Lung microvascular endothelial cell (primary cell): ENCODE data around the gene CARD14. TPM values are rescaled to one million over a fixed set of nuclear protein-coding genes. Genes with fewer than 3 reads are reported as not detected.
"Not testable (repeated sequence)": the region's sequence is repeated elsewhere in the genome, so short reads cannot be mapped to it uniquely, and the experiment has no call there.

Experiments
- DNase-seq, 2 donors: peaks; one replicate each; pipeline versions ENCODE4 v3.0.0 to v3.0.0-alpha.2; 2010; ENCODE audit warnings: low read depth in 2 of 2
- total RNA-seq: library from RNA; depleted of rRNA; stranded (reverse); fragments of >200 nt; gene quantifications from 2 replicates; pipeline ENCODE4 v1.2.1, GENCODE V29; 2014

The CARD14 gene
- total RNA-seq, 1 donor from 2014 or later: 0.40 TPM

DNA sequence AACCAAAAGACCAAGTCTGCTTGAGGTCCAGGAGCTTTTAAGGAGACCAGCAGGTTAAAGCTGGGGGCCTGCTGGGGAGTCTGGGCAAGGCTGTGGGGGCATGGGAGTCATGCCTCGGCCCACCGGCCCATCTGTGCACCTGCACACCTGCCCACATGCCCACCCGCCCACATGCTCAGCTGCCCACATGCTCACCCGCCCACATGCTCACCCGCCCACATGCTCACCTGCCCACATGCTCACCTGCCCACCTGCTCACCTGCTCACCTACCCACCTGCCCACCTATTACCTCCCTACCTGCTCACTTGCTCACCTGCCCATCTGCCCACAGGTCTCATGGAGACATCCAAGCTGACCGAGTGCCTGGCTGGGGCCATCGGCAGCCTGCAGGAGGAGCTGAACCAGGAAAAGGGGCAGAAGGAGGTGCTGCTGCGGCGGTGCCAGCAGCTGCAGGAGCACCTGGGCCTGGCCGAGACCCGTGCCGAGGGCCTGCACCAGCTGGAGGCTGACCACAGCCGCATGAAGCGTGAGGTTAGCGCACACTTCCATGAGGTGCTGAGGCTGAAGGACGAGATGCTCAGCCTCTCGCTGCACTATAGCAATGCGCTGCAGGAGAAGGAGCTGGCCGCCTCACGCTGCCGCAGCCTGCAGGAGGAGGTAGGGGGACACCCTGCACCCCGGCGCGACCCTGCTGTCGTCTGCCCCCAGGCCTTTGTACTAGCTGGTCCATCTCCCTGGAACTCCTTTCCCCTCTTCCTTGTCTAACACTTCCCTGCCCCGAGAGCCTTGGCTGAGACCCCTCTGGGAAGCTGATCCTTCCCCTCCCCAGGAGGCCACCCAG, 14.0 kb downstream of the CARD14 start:
- no peak for DNase-seq

- no peak for DNase-seq
Measured at GRCh38 chr17:80184423-80184714, 14.5 kb downstream of the CARD14 start.

- DNase-seq: no peak
Measured at GRCh38 chr17:80185968-80186367, 16.1 kb downstream of the CARD14 start.

GRCh38 chr17:80187090-80187489, 17.3 kb downstream of the CARD14 start:
- peak in 1 of 2 donors; percentile 17 for DNase-seq

DNA sequence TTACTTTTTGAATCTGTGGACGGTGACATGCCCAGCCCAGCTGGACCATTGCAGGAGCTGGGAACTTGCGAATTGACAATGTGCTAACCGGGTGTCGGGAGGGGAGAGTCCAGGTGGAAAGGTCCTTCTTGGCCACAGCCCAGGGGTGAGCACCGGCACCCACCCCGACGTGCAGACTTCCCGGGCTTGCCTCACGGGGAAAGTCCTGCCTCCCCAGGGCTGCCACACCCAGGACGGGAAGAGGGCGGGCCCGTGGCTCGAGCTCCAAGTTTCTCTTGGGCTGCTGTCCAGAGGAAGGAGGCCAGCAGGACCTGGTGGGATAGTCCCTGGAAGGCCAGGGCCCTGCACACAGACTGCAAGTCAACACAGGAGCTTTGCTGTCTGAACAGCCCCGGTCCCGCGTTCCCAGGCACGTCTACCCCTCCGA, 17.7 kb downstream of the CARD14 start:
- peak in 1 of 2 donors; percentile 44 for DNase-seq

GRCh38 chr17:80189611-80190010, 19.8 kb downstream of the CARD14 start:
- no peak for DNase-seq

- DNase-seq: no peak
Measured at GRCh38 chr17:80190716-80191115, 20.9 kb downstream of the CARD14 start.

DNA sequence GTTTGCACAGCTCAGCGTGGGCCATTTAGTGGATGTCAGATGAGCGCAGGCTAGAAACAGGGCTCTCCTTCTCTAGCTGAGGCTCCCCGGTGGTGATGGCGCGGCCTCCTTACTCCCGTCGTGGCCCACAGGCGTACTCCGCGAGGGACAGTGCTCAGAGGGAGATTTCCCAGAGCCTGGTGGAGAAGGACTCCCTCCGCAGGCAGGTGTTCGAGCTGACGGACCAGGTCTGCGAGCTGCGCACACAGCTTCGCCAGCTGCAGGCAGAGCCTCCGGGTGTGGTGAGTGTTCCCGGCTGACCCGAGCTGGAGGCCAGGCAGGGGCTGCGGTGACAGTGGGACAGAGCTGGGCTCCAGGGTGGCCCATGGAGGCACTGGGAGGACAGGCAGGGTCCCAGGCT, 21.4 kb downstream of the CARD14 start:
- no peak for DNase-seq

DNA sequence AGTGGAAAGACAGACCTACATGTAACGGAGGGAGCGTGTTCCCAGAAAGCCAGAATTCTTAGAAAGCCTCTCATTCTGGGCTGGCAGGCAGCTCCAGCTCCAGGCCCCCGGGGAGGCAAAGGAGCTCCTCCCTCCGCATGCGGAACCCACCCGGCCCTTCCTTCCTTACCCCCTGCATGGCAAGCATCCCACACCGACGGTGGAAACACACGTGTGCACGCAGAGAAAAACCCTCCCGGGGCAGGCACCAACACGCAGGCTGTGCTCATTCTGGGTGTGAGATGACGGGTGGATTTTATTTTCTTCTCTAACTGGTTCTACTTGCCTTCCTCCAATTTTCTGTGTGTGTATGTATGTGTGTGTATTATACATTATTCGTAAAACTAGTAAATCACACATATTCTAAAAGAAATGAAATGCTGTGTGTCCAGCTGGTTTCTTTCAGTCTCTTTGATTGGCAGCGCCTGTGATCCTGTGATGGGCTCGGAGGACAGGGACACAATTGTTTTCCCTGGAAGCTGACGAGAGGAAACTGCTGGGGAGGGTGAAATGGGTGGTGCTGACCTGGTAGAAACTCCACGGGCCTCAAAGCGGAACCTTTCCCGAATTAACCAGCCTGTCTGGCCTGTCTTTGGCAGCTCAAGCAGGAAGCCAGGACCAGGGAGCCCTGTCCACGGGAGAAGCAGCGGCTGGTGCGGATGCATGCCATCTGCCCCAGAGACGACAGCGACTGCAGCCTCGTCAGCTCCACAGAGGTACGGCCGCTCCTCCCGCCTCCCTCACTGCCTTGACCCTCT, 22.2 kb downstream of the CARD14 start:
- peak; percentile 29 to 91 for DNase-seq

GRCh38 chr17:80195141-80195540, 25.3 kb downstream of the CARD14 start:
- DNase-seq: no peak

GRCh38 chr17:80195671-80196529, 26.1 kb downstream of the CARD14 start:
- peak in 1 of 2 donors; percentile 33 for DNase-seq

- DNase-seq: no peak
Measured at GRCh38 chr17:80196652-80197051, 26.8 kb downstream of the CARD14 start.

- DNase-seq: no peak
Measured at GRCh38 chr17:80198144-80198661, 28.4 kb downstream of the CARD14 start.

GRCh38 chr17:80199295-80199694, 29.5 kb downstream of the CARD14 start:
- DNase-seq: not testable (repeated sequence)

DNA sequence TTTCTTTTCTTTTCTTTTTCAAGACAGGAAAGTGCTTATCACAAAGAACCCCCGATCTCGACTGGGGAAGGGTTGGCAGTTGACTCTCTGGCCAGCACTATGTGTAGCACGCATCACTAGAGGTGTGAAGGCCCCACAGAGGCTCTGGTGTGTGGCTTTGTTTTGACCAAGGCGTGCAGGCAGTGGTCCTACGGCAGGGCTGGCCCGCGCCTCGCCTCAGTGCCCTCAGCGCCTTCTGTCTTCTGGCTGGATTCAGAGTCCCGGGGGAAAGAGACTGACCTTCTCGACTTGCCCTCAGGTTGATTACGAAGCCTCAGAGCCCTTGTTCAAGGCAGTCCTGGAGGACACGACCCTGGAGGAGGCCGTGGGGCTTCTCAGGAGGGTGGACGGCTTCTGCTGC, 31.6 kb downstream of the CARD14 start:
- DNase-seq: no peak

GRCh38 chr17:80202197-80202596, 32.4 kb downstream of the CARD14 start:
- no peak for DNase-seq

DNA sequence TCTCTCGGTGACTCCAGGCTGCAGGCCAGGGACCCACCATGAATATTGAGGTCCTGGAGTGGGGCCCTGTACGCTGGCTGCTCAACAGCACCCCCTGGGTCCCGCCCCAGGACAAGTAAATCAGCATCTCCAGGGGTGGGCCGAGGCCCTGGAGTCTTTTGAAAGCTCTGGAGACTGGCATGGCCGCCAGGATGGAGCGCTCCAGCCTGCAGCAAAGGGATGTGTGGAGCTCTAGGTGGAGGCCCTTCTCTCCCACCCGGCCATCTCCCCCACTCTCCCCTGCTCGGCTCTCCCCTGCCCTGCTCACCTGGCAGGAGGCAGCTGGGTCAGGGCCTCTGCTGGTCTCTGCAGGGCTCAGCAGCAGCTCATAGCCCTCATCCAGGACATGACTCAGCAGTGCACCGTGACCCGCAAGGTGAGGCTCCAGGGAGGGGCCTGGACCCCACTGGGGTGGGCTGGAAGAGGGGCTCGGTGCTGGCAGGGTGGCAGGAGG, 33.7 kb downstream of the CARD14 start:
- DNase-seq: no peak

GRCh38 chr17:80204626-80205468, 35.0 kb downstream of the CARD14 start:
- DNase-seq: no peak

GRCh38 chr17:80205811-80206210, 36.0 kb downstream of the CARD14 start:
- DNase-seq: no peak

DNA sequence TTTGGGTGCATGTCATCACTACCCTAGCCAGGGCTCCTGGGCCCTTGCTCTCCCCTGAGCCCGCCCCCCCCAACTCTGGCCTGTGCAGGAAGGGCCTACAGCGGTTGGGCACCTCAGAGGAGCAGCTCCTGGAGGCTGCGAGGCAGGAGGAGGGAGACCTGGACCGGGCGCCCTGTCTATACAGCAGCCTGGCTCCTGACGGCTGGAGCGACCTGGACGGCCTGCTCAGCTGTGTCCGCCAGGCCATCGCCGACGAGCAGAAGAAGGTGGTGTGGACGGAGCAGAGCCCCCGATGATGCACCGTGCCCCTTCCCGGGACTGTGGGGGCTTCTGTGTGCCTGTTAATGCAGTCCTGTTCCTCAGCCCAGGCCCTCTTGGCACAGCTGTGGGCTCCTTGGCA, 38.2 kb downstream of the CARD14 start:
- DNase-seq: no peak

- no peak for DNase-seq
Measured at GRCh38 chr17:80209765-80210164, 39.9 kb downstream of the CARD14 start.
